Activated CD4-positive, alpha-beta T cell treated with anti-CD3 and anti-CD28 coated beads for 36 hours (primary cell): ENCODE results near the gene CRYM. TPM values are rescaled to one million over a fixed set of nuclear protein-coding genes. Genes with fewer than 3 reads are reported as not detected.
"Not testable (repeated sequence)": the region's sequence is repeated elsewhere in the genome, so short reads cannot be mapped to it uniquely, and the experiment has no call there.

Experiments
- ATAC-seq: fragments of 200-7000 bp; cut with Tn5 transposase; one replicate; pipeline ENCODE4 v1.10.0; 2021; ENCODE audit warnings: mild to moderate bottlenecking, moderate library complexity
- CTCF ChIA-PET: fragments of 350-600 bp; sonication (Branson Sonifier 250); formaldehyde crosslinking; loops from one replicate; lab custom pipeline; 2021; ENCODE audit warnings: antibody characterized with exemption; lab: Charles Lee
- POLR2A ChIA-PET: fragments of 350-600 bp; sonication (Branson Sonifier 250); formaldehyde crosslinking; loops from one replicate; lab custom pipeline; 2021; ENCODE audit warnings: antibody characterized with exemption, inconsistent platforms; lab: Charles Lee
- DNase-seq: peaks from one replicate; pipeline ENCODE4 v3.0.0-alpha.2; 2020
- H3K27ac Mint-ChIP-seq: one replicate; pipeline ENCODE4 v1.8.0; 2021; ENCODE audit warnings: mixed read lengths
- H3K27me3 Mint-ChIP-seq: one replicate; pipeline ENCODE4 v1.8.0; 2021; ENCODE audit warnings: mixed read lengths
- H3K36me3 Mint-ChIP-seq: one replicate; pipeline ENCODE4 v1.8.0; 2021; ENCODE audit warnings: low read depth, mixed read lengths
- H3K4me1 Mint-ChIP-seq: one replicate; pipeline ENCODE4 v1.8.0; 2021; ENCODE audit warnings: mixed read lengths
- H3K4me3 Mint-ChIP-seq: one replicate; pipeline ENCODE4 v1.8.0; 2021; ENCODE audit warnings: mild to moderate bottlenecking, moderate library complexity, mixed read lengths
- H3K9me3 Mint-ChIP-seq: one replicate; pipeline ENCODE4 v1.8.0; 2021; ENCODE audit warnings: low read depth, mixed read lengths
- intact Hi-C, 2 experiments: fragments of 100-400 bp; cut with DNase I in 1 of 2; cut with micrococcal nuclease in 1 of 2; formaldehyde crosslinking; loops; one replicate each; pipeline versions ENCODE4 v1.14.2 to v1.15.1; 2022 to 2024; cut with DNase I, micrococcal nuclease
- total RNA-seq, 2 experiments: library from RNA; stranded (reverse); gene quantifications; one replicate each; pipeline ENCODE4 v1.2.3, GENCODE V29; 2021

CRYM gene
- total RNA-seq, 2 experiments from 2014 or later = not detected

DNA sequence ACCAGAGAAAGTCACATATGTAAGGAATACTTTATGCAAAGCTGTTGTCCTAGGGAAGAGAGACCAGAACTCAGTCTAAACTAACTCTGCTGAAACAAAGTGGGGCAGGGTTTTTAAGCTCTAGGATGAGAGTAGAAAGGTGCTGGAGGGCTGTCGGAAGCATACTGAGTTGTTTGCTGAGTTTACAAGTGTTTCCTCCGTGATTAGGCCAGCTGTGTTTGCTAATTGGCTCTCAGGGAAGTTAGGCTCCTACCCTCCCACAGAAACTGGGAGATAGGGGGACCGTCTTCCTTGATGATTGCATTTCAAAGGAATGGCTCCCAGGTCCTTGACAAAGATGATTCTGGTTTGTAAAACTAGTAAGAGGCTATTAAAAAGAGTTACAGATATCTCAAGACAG lies 24.4 kb upstream of the CRYM start:
- no peaks in the 10 kb centered on the region for H3K9me3 Mint-ChIP-seq
- no peaks in the 10 kb centered on the region for H3K36me3 Mint-ChIP-seq
- H3K27ac Mint-ChIP-seq = no peak overlapping the region
- H3K4me3 Mint-ChIP-seq = peak overlapping the region; percentile 85
- DNase-seq (no peak), ATAC-seq (no peak)
- intact Hi-C loops = loop anchor here (5.0 kb wide), 3 partner anchors 145 to 890 kb away; partner anchors contain the start of gene LDAF1 (in 1 of the 2)
- CTCF ChIA-PET = interaction anchor here (2.5 kb wide), 1 partner anchor 142 kb away, joined by 9 read pairs; no protein-coding TSS in a partner anchor
- H3K27me3 Mint-ChIP-seq = peaks cover 20% of the 10 kb centered on the region
- POLR2A ChIA-PET = interaction anchor here (0.6 kb wide), 1 partner anchor 13 kb away, joined by 3 read pairs; no protein-coding TSS in a partner anchor
- H3K4me1 Mint-ChIP-seq = peaks cover 25% of the 10 kb centered on the region

DNA sequence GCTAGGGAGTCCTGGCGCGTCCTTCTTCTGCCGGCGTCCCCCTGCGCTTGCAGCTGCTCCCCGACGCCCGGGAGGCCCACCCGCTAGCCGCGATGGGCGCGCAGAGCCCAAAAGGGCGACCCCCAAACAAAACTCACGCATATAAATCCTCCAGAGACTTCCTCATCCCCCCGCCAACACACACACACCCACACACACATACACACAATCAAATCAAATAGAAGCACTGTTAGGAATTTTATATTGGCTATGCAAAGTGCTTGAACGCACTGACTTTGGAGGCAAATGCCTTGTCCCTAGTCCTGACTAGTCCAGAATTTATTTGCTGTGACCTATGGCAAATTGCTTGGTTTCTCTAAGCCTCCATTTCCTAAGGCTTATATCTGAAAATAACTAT lies 23.8 kb upstream of the CRYM start:
- ChIA-PET CTCF (interaction anchor here (1.8 to 2.5 kb wide), 2 partner anchors 113 to 142 kb away, joined by 8 to 9 read pairs; no protein-coding TSS in a partner anchor), POLR2A (no interaction called here)
- H3K36me3 Mint-ChIP-seq = no peaks in the 10 kb centered on the region
- H3K4me1 Mint-ChIP-seq = peaks cover 25% of the 10 kb centered on the region
- ATAC-seq (no peak), DNase-seq (no peak)
- intact Hi-C loops = loop anchor here (1.0 to 5.0 kb wide), 5 partner anchors 24 to 890 kb away; partner anchors contain the start of genes CRYM (in 1 of the 2) and LDAF1 (in 1 of the 2)
- peak overlapping the region; percentile 15 for H3K27ac Mint-ChIP-seq
- no peaks in the 10 kb centered on the region for H3K9me3 Mint-ChIP-seq
- peaks cover 18% of the 10 kb centered on the region for H3K27me3 Mint-ChIP-seq
- H3K4me3 Mint-ChIP-seq = peak overlapping the region; percentile 85

DNA sequence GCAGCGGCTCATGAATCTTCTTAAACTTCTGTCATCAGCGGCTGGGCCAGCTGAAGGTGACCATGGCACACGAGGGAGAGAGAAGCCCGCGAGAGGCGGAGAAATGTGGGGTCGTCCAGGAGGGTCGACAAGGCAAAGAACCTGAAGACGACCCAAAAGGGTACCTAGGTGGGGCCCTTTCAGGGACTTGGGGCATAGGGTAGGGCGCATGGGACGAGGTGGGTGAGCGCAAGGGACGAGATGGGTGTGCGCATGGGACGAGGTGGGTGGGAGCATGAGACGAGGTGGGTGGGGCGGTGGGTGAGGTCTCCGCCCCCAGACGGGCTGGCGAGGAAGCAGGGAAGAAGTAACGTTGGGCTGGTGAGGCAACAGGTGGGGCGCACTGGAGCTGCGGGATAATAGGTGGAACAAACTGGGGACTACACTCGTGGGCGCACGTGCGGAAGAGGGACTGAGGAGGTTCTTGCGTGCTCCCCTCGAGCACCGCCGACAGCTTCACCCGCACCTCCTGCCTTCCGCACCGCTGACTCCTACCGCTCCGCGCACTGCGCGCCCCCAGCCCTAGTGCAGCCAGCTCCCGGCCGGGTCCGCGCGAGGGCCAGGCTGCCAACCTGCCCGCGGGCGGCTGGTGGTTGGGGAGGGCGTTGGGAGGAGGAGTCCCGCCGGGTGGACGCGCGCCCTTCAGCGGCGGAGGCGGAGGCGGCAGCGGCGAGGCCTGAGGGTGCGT lies 23.2 kb upstream of the CRYM start:
- intact Hi-C loops = loop anchor here (1.0 to 5.0 kb wide), 5 partner anchors 23 to 891 kb away; partner anchors contain the start of genes CRYM (in 1 of the 2) and LDAF1 (in 1 of the 2)
- CTCF ChIA-PET = interaction anchor here (1.1 to 2.5 kb wide), 5 partner anchors 23 to 141 kb away, joined by 3 to 9 read pairs (median 8); no protein-coding TSS in a partner anchor
- H3K4me3 Mint-ChIP-seq = peak overlapping the region; percentile 85

DNA sequence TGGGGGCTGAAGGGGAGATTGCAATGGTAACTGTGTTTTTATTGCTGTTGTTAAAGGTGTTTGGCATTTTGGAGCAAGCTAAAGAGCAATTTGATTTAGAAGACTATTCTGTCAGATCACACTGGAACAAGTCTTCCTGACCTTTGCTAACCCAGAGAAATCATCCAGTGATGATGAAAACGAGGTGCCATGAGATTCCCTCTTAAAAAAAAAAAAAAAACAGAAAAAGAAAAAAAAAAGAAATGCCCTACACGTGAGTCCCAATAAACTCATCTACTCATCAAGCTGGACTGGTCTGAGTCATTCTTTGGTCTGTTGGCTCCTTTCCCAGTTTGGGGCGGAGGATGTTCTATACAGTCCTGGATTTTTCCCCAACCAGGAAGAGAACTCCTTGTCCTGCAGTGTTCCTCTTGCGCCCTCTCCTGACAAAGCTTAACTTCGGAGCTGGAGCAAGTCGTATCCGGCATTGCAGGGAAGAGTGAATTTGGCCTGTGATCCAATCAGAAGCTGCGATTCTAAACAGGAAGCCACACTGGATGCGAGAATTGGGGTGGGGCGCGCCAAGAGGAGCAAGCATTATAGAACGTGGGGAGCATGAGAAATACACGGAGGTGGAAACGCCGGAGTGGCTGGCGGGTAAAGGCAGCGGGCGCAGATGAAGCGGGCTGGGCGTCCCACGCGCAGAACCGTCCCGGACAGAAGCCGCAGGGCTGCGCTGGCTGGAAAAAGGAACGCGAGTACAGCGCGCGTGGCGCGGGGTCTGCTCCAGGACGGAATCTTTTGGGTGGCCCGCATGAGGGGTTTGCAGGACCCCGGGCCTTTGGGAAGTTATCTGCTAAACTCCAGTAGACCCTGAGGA lies 22.4 kb upstream of the CRYM start:
- peak; percentile 81 for DNase-seq
- peak overlapping the region; percentile 81 for H3K27ac Mint-ChIP-seq
- peaks cover 22% of the 10 kb centered on the region for H3K27me3 Mint-ChIP-seq
- CTCF ChIA-PET = interaction anchor here (1.1 to 2.5 kb wide), 5 partner anchors 22 to 140 kb away, joined by 3 to 9 read pairs (median 8); no protein-coding TSS in a partner anchor
- H3K4me1 Mint-ChIP-seq = peaks cover 25% of the 10 kb centered on the region
- POLR2A ChIA-PET = interaction anchor here (0.6 to 0.8 kb wide), 2 partner anchors 345 to 904 kb away, joined by 3 to 4 read pairs; no protein-coding TSS in a partner anchor
- H3K36me3 Mint-ChIP-seq = no peaks in the 10 kb centered on the region
- intact Hi-C loops = loop anchor here (1.0 to 5.0 kb wide), 8 partner anchors 22 to 892 kb away; partner anchors contain the start of genes CRYM (in 1 of the 2), LDAF1 (in 1 of the 2) and THUMPD1 (in 1 of the 2)
- peak overlapping the region; percentile 85 for H3K4me3 Mint-ChIP-seq
- peak; percentile 77 for ATAC-seq
- H3K9me3 Mint-ChIP-seq = no peaks in the 10 kb centered on the region

More for the DNA sequence above, 23.2 kb upstream of the CRYM start:
- H3K36me3 Mint-ChIP-seq = no peaks in the 10 kb centered on the region
- peak; percentile 58 for ATAC-seq
- DNase-seq = peak; percentile 66
- peaks cover 25% of the 10 kb centered on the region for H3K4me1 Mint-ChIP-seq
- H3K27ac Mint-ChIP-seq = peak overlapping the region; percentile 81
- POLR2A ChIA-PET = interaction anchor here (0.6 kb wide), 1 partner anchor 903 kb away, joined by 3 read pairs; no protein-coding TSS in a partner anchor
- peaks cover 18% of the 10 kb centered on the region for H3K27me3 Mint-ChIP-seq
- no peaks in the 10 kb centered on the region for H3K9me3 Mint-ChIP-seq

DNA sequence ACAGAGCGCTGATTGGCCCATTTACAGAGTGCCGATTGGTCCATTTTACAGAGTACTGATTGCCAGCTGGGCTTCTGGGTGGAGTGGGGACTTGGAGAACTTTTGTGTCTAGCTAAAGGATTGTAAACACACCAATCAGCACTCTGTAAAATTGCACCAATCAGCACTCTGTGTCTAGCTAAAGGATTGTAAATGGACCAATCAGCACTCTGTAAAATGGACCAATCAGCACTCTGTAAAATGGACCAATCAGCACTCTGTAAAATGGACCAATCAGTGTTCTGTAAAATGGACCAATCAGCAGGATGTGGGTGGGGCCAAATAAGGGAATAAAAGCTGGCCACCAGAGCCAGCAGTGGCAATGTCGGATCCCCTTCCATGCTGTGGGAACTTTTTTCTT lies 11.7 kb upstream of the CRYM start:
- CTCF ChIA-PET = not testable (repeated sequence)
- peaks cover 40% of the 10 kb centered on the region for H3K27me3 Mint-ChIP-seq

DNA sequence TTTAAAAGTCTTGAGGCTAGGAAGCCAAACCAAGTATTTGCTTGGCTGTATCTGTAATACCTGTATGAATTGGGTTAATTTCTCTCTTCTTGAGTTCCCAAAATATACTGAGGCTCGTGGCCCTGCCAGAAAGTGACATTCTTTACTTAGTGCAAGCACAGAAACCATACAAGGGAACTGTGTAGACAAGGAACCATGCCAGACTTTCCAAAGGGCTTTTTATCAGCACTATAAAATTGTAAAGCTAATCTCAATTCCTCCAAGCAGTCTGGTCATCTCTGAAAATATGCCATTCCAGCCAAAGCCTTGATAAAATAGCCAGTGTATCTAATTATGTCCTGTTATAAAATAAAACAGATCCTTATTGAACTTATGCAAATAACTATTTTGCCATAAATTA lies 7.2 kb upstream of the CRYM start:
- ATAC-seq = no peak
- POLR2A ChIA-PET = no interaction called here

More for the DNA sequence above, 11.7 kb upstream of the CRYM start:
- not testable (repeated sequence) for H3K36me3 Mint-ChIP-seq, H3K4me3 Mint-ChIP-seq, H3K9me3 Mint-ChIP-seq, ATAC-seq, DNase-seq, H3K4me1 Mint-ChIP-seq, H3K27ac Mint-ChIP-seq
- POLR2A ChIA-PET = interaction anchor here (0.6 kb wide), 1 partner anchor 13 kb away, joined by 3 read pairs; no protein-coding TSS in a partner anchor
- intact Hi-C loops = loop anchor here in 1 of 2 experiments (10.0 kb wide), 1 partner anchor 285 kb away; no protein-coding TSS in a partner anchor

DNA sequence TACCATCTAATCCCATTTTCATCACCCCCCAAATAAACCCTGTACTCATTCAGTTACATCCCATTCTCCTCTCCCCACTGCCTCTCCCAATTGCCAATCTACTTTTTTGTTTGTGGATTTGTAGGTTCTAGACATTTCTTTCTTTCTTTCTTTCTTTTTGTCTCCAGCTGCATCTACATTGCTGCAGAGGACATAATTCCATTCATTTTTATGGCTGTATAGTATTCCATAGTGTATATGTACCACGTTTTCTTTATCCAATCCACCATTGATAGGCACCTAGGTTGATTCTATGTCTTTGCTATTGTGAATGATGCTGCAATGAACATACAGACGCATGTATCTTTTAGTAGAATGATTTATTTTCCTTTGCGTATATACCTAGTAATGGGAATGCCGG lies 6.3 kb upstream of the CRYM start:
- DNase-seq (no peak), ATAC-seq (no peak)
- intact Hi-C loops = loop anchor here in 1 of 2 experiments (10.0 kb wide), 1 partner anchor 290 kb away; no protein-coding TSS in a partner anchor
- CTCF ChIA-PET = no interaction called here
- POLR2A ChIA-PET = no interaction called here
- H3K36me3 Mint-ChIP-seq = no peaks in the 10 kb centered on the region
- no peak overlapping the region for H3K4me3 Mint-ChIP-seq
- H3K9me3 Mint-ChIP-seq = peaks cover 2% of the 10 kb centered on the region
- no peak overlapping the region for H3K27ac Mint-ChIP-seq
- peaks cover 49% of the 10 kb centered on the region for H3K27me3 Mint-ChIP-seq
- H3K4me1 Mint-ChIP-seq = peaks cover 3% of the 10 kb centered on the region

More for the DNA sequence above, 7.2 kb upstream of the CRYM start:
- Mint-ChIP-seq H3K9me3 (peaks cover 5% of the 10 kb centered on the region), H3K4me3 (no peak overlapping the region), H3K36me3 (peaks cover 3% of the 10 kb centered on the region), H3K27ac (no peak overlapping the region), H3K4me1 (peaks cover 3% of the 10 kb centered on the region), H3K27me3 (peaks cover 47% of the 10 kb centered on the region)
- intact Hi-C loops = loop anchor here in 1 of 2 experiments (10.0 kb wide), 1 partner anchor 289 kb away; no protein-coding TSS in a partner anchor
- CTCF ChIA-PET = interaction anchor here (0.6 to 1.0 kb wide), 3 partner anchors 11 to 418 kb away, joined by 3 to 4 read pairs (median 3); no protein-coding TSS in a partner anchor
- DNase-seq = no peak

DNA sequence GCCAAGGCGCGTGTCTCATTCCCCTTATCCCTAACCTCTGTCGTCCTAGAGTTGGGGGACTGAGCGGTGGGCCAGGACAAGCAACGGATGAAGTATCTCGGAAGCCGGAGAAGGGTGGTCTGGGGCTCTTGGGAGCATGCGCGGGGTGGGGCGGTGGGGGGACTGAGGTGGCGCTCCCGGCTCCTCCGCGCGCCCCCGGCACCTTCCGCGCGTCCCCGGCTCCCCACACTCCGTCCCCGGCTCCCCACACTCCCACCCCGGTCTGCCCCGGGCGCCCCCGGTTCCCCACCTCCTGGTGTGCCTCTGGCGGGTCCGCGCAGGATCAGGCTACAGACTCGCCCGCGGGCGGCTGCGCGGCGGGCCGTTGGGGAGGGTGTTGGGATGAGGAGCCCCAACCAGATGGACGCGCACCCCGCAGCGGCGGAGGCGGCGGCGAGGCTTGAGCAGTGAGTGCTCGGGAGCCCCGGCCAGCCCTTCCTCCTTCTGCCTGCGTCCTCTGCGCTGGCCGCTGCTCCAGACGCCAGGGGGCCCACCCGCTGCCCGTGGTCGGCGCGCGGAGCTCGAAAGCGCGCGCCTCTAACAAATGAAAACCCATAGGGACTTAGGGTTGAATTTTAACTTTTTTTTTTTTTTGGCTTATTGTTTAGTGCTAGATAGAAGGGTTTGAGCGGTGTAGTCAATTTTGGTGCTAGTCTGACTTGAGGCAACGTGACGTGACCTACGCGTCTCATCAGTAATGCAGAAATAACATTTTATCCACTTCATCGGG lies 5.6 kb upstream of the CRYM start:
- peaks cover 3% of the 10 kb centered on the region for H3K4me1 Mint-ChIP-seq
- no peak overlapping the region for H3K27ac Mint-ChIP-seq
- peaks cover 2% of the 10 kb centered on the region for H3K9me3 Mint-ChIP-seq
- H3K36me3 Mint-ChIP-seq = no peaks in the 10 kb centered on the region
- ChIA-PET CTCF (no interaction called here), POLR2A (no interaction called here)
- H3K27me3 Mint-ChIP-seq = peaks cover 54% of the 10 kb centered on the region
- ATAC-seq (peak; percentile 47), DNase-seq (peak; percentile 24)
- intact Hi-C loops = loop anchor here in 1 of 2 experiments (10.0 kb wide), 1 partner anchor 291 kb away; no protein-coding TSS in a partner anchor
- H3K4me3 Mint-ChIP-seq = peak overlapping the region; percentile 32

DNA sequence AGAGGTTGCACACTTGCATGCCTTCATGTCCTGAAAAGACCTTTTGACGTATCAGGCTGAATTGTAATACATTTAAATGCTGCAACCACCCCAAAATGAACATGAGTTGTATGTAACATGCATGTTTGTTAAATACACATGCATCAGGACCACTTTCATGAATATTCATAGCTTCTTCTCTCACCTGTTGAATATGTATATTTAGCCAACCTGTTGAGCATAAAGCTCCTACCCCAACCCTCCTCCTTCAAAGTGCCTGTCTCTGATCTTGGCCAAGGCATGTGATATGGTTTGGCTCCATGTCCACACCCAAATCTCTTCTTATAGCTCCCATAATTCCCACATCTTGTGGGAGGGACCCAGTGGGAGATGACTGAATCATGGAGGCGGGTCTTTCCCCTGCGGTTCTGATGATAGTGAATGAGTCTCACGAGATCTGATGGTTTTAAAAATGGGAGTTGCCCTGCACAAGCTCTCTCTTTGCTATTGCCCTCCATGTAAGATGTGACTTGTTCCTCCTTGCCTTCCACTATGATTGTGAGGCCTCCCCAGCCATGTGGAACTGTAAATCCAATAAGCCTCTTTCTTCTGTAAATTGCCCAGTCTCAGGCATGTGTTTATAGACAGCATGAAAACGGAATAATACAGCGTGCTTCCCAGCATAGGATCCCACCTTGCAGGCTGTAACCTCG lies 3.8 kb upstream of the CRYM start:
- ChIA-PET POLR2A (no interaction called here), CTCF (interaction anchor here (1.0 kb wide), 1 partner anchor 93 kb away, joined by 3 read pairs; no protein-coding TSS in a partner anchor)
- no peaks in the 10 kb centered on the region for H3K36me3 Mint-ChIP-seq
- DNase-seq (no peak), ATAC-seq (no peak)
- H3K4me1 Mint-ChIP-seq = peaks cover 3% of the 10 kb centered on the region
- intact Hi-C loops = loop anchor here in 1 of 2 experiments (10.0 kb wide), 1 partner anchor 293 kb away; no protein-coding TSS in a partner anchor
- H3K9me3 Mint-ChIP-seq = peaks cover 2% of the 10 kb centered on the region
- H3K4me3 Mint-ChIP-seq = no peak overlapping the region
- no peak overlapping the region for H3K27ac Mint-ChIP-seq
- H3K27me3 Mint-ChIP-seq = peaks cover 61% of the 10 kb centered on the region
